Activated T-cell treated with anti-CD3 and anti-CD28 coated beads, Interleukin-2, amount 50 U/mL, for 72 hours (primary cell): Measurements from ENCODE around the gene GPR137B. TPM values are rescaled to one million over a fixed set of nuclear protein-coding genes. Genes with fewer than 3 reads are reported as not detected.

ENCODE experiments used
- ATAC-seq, 2 donors: fragments of 150-1000 bp; cut with Tn5 transposase; replicated peaks in 1 of 2; 2 replicates each; pipeline ENCODE4 v1.10.0; 2021; ENCODE audit warnings: moderate library complexity in 2 of 2, mild to moderate bottlenecking in 1 of 2
- DNase-seq, 2 donors: peaks; one replicate each; pipeline ENCODE4 v3.0.0; 2021 to 2022; ENCODE audit warnings: mixed read lengths in 1 of 2
- H3K27ac Mint-ChIP-seq: one replicate; pipeline ENCODE4 v1.8.0; 2022; ENCODE audit warnings: mild to moderate bottlenecking, moderate library complexity, mixed read lengths
- H3K27me3 Mint-ChIP-seq: one replicate; pipeline ENCODE4 v1.8.0; 2022; ENCODE audit warnings: low read depth, mixed read lengths
- H3K36me3 Mint-ChIP-seq, 2 donors: one replicate each; pipeline ENCODE4 v1.8.0; 2022; ENCODE audit warnings: mixed read lengths in 2 of 2, mild to moderate bottlenecking in 1 of 2; ENCODE audit not compliant: insufficient read depth in 2 of 2
- H3K4me1 Mint-ChIP-seq: one replicate; pipeline ENCODE4 v1.8.0; 2022; ENCODE audit warnings: low read depth, mixed read lengths
- H3K4me3 Mint-ChIP-seq, 2 donors: one replicate each; pipeline ENCODE4 v1.8.0; 2022; ENCODE audit warnings: mild to moderate bottlenecking in 2 of 2, mixed read lengths in 2 of 2, moderate library complexity in 2 of 2
- H3K9me3 Mint-ChIP-seq, 2 donors: one replicate each; pipeline ENCODE4 v1.8.0; 2022; ENCODE audit warnings: mixed read lengths in 2 of 2
- total RNA-seq, 2 donors: library from RNA; stranded (reverse); gene quantifications; one replicate each; pipeline ENCODE4 v1.2.3, GENCODE V29; 2022

GPR137B gene
- total RNA-seq, 2 donors from 2014 or later, result 4.7 to 7.1 TPM

GRCh38 chr1:236207569-236207968 is 65.2 kb downstream of the GPR137B start:
- ATAC-seq (no peak), DNase-seq (no peak)
- H3K4me1 Mint-ChIP-seq, result no peaks in the 10 kb centered on the region
- peaks cover 14 to 17% of the 10 kb centered on the region in 2 donors for H3K36me3 Mint-ChIP-seq
- H3K27ac Mint-ChIP-seq, result no peak overlapping the region
- no peak overlapping the region for H3K4me3 Mint-ChIP-seq
- H3K27me3 Mint-ChIP-seq, result no peaks in the 10 kb centered on the region
- peaks cover 7 to 11% of the 10 kb centered on the region in 2 donors for H3K9me3 Mint-ChIP-seq

GRCh38 chr1:236209185-236209584 is 66.8 kb downstream of the GPR137B start:
- Mint-ChIP-seq H3K36me3 (peaks cover 0 to 5% of the 10 kb centered on the region in 2 donors), H3K27ac (no peak overlapping the region)
- ATAC-seq, result no peak

GRCh38 chr1:236209713-236210112 is 67.4 kb downstream of the GPR137B start:
- peaks cover 0 to under 1% of the 10 kb centered on the region in 2 donors for H3K36me3 Mint-ChIP-seq
- H3K27ac Mint-ChIP-seq, result no peak overlapping the region
- no peaks in the 10 kb centered on the region for H3K27me3 Mint-ChIP-seq
- DNase-seq (no peak), ATAC-seq (no peak)
- H3K4me1 Mint-ChIP-seq, result peaks cover 8% of the 10 kb centered on the region
- H3K9me3 Mint-ChIP-seq, result peaks cover 0 to under 1% of the 10 kb centered on the region in 2 donors
- H3K4me3 Mint-ChIP-seq, result no peak overlapping the region

More at GRCh38 chr1:236209185-236209584, 66.8 kb downstream of the GPR137B start:
- Mint-ChIP-seq H3K4me3 (no peak overlapping the region), H3K9me3 (peaks cover 0 to 2% of the 10 kb centered on the region in 2 donors), H3K27me3 (no peaks in the 10 kb centered on the region), H3K4me1 (peaks cover 3% of the 10 kb centered on the region)
- no peak for DNase-seq

- Mint-ChIP-seq H3K36me3 (no peaks in the 10 kb centered on the region), H3K9me3 (no peaks in the 10 kb centered on the region), H3K27me3 (no peaks in the 10 kb centered on the region), H3K4me1 (peaks cover 11% of the 10 kb centered on the region), H3K27ac (no peak overlapping the region), H3K4me3 (no peak overlapping the region)
- DNase-seq (no peak), ATAC-seq (no peak)
Measured at GRCh38 chr1:236211815-236212214, 69.5 kb downstream of the GPR137B start.

- no peaks in the 10 kb centered on the region for H3K9me3 Mint-ChIP-seq
- H3K27me3 Mint-ChIP-seq, result no peaks in the 10 kb centered on the region
- H3K36me3 Mint-ChIP-seq, result no peaks in the 10 kb centered on the region
- DNase-seq, result no peak
- no peak for ATAC-seq
- H3K4me1 Mint-ChIP-seq, result peaks cover 11% of the 10 kb centered on the region
- no peak overlapping the region for H3K4me3 Mint-ChIP-seq
- H3K27ac Mint-ChIP-seq, result no peak overlapping the region
Measured at GRCh38 chr1:236213534-236213933, 71.2 kb downstream of the GPR137B start.

GRCh38 chr1:236214761-236215160 is 72.4 kb downstream of the GPR137B start:
- H3K4me3 Mint-ChIP-seq, result no peak overlapping the region
- H3K9me3 Mint-ChIP-seq, result no peaks in the 10 kb centered on the region
- DNase-seq (peak in 1 of 2 donors; percentile 7), ATAC-seq (peak; percentile 94 to 98)
- H3K4me1 Mint-ChIP-seq, result peaks cover 11% of the 10 kb centered on the region
- H3K36me3 Mint-ChIP-seq, result no peaks in the 10 kb centered on the region
- H3K27ac Mint-ChIP-seq, result no peak overlapping the region
- H3K27me3 Mint-ChIP-seq, result no peaks in the 10 kb centered on the region

GRCh38 chr1:236220473-236220872 is 78.1 kb downstream of the GPR137B start:
- Mint-ChIP-seq H3K4me3 (no peak overlapping the region), H3K36me3 (no peaks in the 10 kb centered on the region), H3K4me1 (no peaks in the 10 kb centered on the region), H3K27me3 (no peaks in the 10 kb centered on the region), H3K9me3 (no peaks in the 10 kb centered on the region), H3K27ac (no peak overlapping the region)
- DNase-seq (no peak), ATAC-seq (no peak)

- no peaks in the 10 kb centered on the region for H3K27me3 Mint-ChIP-seq
- no peak for ATAC-seq
Measured at GRCh38 chr1:236222632-236223031, 80.3 kb downstream of the GPR137B start.

GRCh38 chr1:236228411-236228810 is 86.1 kb downstream of the GPR137B start:
- Mint-ChIP-seq H3K4me1 (no peaks in the 10 kb centered on the region), H3K36me3 (no peaks in the 10 kb centered on the region), H3K27me3 (no peaks in the 10 kb centered on the region), H3K9me3 (no peaks in the 10 kb centered on the region), H3K27ac (no peak overlapping the region), H3K4me3 (no peak overlapping the region)
- ATAC-seq, result no peak
- DNase-seq, result no peak

More at GRCh38 chr1:236222632-236223031, 80.3 kb downstream of the GPR137B start:
- no peak for DNase-seq
- H3K27ac Mint-ChIP-seq, result no peak overlapping the region
- no peaks in the 10 kb centered on the region for H3K9me3 Mint-ChIP-seq
- H3K4me3 Mint-ChIP-seq, result no peak overlapping the region
- H3K4me1 Mint-ChIP-seq, result no peaks in the 10 kb centered on the region
- no peaks in the 10 kb centered on the region for H3K36me3 Mint-ChIP-seq

GRCh38 chr1:236235116-236235515 is 92.8 kb downstream of the GPR137B start:
- DNase-seq (no peak), ATAC-seq (no peak)
- Mint-ChIP-seq H3K9me3 (no peaks in the 10 kb centered on the region), H3K27me3 (no peaks in the 10 kb centered on the region), H3K27ac (no peak overlapping the region), H3K36me3 (no peaks in the 10 kb centered on the region), H3K4me1 (no peaks in the 10 kb centered on the region), H3K4me3 (no peak overlapping the region)

GRCh38 chr1:236239092-236239585 is 96.8 kb downstream of the GPR137B start:
- Mint-ChIP-seq H3K36me3 (no peaks in the 10 kb centered on the region), H3K27me3 (no peaks in the 10 kb centered on the region), H3K27ac (no peak overlapping the region), H3K4me3 (no peak overlapping the region), H3K9me3 (no peaks in the 10 kb centered on the region), H3K4me1 (no peaks in the 10 kb centered on the region)
- DNase-seq, result no peak
- no peak for ATAC-seq

GRCh38 chr1:236240675-236241074 is 98.3 kb downstream of the GPR137B start:
- ATAC-seq (no peak), DNase-seq (no peak)
- Mint-ChIP-seq H3K27ac (no peak overlapping the region), H3K36me3 (no peaks in the 10 kb centered on the region), H3K27me3 (no peaks in the 10 kb centered on the region), H3K4me1 (no peaks in the 10 kb centered on the region), H3K4me3 (no peak overlapping the region), H3K9me3 (no peaks in the 10 kb centered on the region)

- Mint-ChIP-seq H3K36me3 (no peaks in the 10 kb centered on the region), H3K27ac (no peak overlapping the region), H3K9me3 (no peaks in the 10 kb centered on the region), H3K4me1 (no peaks in the 10 kb centered on the region), H3K4me3 (no peak overlapping the region), H3K27me3 (no peaks in the 10 kb centered on the region)
- DNase-seq (no peak), ATAC-seq (no peak)
Measured at GRCh38 chr1:236242568-236242967, 100.2 kb downstream of the GPR137B start.

- Mint-ChIP-seq H3K4me1 (no peaks in the 10 kb centered on the region), H3K9me3 (no peaks in the 10 kb centered on the region), H3K27me3 (no peaks in the 10 kb centered on the region), H3K36me3 (no peaks in the 10 kb centered on the region), H3K27ac (no peak overlapping the region), H3K4me3 (no peak overlapping the region)
- DNase-seq (no peak), ATAC-seq (no peak)
Measured at GRCh38 chr1:236247286-236247685, 104.9 kb downstream of the GPR137B start.
